Fibroblast of mammary gland (primary cell): Measurements from ENCODE around the gene SYNE2.
"Not testable (repeated sequence)": the region's sequence is repeated elsewhere in the genome, so short reads cannot be mapped to it uniquely, and the experiment has no call there.

Experiments used
- DNase-seq: peaks from one replicate; pipeline ENCODE4 v3.0.0-alpha.2; 2010; ENCODE audit warnings: low read depth
- H3K4me3 ChIP-seq: 2 replicates; pipeline ENCODE4 v1.5.1; 2011; ENCODE audit warnings: low read depth, mild to moderate bottlenecking, low read length, moderate library complexity; ENCODE audit not compliant: control insufficient read depth
- TF ChIP-seq, protein P1 (sequence below): conservative IDR thresholded peaks from 2 replicates; pipeline ENCODE4 v1.5.1; 2011; ENCODE audit warnings: low read depth, low read length, inconsistent platforms; ENCODE audit not compliant: control insufficient read depth, insufficient read depth

Gene SYNE2, protein sequence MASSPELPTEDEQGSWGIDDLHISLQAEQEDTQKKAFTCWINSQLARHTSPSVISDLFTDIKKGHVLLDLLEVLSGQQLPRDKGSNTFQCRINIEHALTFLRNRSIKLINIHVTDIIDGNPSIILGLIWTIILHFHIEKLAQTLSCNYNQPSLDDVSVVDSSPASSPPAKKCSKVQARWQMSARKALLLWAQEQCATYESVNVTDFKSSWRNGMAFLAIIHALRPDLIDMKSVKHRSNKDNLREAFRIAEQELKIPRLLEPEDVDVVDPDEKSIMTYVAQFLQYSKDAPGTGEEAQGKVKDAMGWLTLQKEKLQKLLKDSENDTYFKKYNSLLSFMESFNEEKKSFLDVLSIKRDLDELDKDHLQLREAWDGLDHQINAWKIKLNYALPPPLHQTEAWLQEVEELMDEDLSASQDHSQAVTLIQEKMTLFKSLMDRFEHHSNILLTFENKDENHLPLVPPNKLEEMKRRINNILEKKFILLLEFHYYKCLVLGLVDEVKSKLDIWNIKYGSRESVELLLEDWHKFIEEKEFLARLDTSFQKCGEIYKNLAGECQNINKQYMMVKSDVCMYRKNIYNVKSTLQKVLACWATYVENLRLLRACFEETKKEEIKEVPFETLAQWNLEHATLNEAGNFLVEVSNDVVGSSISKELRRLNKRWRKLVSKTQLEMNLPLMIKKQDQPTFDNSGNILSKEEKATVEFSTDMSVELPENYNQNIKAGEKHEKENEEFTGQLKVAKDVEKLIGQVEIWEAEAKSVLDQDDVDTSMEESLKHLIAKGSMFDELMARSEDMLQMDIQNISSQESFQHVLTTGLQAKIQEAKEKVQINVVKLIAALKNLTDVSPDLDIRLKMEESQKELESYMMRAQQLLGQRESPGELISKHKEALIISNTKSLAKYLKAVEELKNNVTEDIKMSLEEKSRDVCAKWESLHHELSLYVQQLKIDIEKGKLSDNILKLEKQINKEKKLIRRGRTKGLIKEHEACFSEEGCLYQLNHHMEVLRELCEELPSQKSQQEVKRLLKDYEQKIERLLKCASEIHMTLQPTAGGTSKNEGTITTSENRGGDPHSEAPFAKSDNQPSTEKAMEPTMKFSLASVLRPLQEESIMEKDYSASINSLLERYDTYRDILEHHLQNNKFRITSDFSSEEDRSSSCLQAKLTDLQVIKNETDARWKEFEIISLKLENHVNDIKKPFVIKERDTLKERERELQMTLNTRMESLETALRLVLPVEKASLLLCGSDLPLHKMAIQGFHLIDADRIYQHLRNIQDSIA (N-terminal part only)

DNA sequence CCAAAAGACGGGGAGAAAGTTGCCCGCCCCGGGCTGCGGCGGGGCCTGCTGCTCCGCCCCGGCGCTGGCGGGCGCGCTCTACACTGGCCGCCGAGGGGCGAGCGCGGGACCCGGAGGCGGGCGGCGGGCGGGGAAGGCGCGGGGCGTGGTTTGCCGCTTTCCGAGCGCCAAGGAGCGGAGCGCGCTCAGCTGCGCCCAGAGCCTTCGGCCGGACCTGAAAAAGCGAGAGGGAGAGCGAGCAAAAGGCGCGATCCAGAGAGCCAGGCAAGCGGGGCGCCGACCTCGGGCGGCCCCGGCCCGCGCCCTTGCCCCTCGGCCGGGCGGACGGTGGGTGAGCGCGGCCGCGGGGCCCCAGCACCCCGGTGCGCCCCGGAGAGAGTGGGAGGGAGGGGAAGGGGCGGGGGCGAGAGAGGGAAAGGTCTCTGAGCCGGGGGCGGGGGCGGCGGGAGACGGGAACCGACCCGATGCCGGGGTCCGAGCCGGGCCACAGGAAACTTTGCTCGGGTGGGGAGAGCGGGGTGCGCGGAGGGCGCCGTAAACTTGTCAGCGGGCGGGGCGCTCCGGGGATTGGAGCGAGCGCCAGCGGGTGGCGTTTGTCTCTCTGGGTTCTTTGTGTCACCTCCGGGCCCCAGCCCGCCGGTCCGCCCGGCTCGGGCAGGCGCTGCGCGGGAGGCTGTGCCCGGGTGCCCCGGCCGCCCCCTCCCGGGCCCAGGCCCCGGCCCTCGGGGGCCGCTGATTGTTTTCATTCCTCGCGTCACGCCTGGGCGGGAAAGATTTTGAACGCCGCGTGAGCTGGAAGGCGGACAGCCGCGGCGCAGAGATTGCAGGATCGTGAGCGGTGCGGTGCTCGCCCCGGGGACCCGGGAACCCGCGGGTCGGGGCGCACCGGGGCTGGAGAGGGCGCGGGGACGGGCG, at the start of gene SYNE2:
SYNE2 (plus strand) TSS at position 188 of the 915 bp plus-strand sequence. CDS start 56,145 bp downstream, outside the sequence.
- H3K4me3 ChIP-seq: peak within 1 kb of the TSS; percentile 58
- TF ChIP-seq, protein P1, sequence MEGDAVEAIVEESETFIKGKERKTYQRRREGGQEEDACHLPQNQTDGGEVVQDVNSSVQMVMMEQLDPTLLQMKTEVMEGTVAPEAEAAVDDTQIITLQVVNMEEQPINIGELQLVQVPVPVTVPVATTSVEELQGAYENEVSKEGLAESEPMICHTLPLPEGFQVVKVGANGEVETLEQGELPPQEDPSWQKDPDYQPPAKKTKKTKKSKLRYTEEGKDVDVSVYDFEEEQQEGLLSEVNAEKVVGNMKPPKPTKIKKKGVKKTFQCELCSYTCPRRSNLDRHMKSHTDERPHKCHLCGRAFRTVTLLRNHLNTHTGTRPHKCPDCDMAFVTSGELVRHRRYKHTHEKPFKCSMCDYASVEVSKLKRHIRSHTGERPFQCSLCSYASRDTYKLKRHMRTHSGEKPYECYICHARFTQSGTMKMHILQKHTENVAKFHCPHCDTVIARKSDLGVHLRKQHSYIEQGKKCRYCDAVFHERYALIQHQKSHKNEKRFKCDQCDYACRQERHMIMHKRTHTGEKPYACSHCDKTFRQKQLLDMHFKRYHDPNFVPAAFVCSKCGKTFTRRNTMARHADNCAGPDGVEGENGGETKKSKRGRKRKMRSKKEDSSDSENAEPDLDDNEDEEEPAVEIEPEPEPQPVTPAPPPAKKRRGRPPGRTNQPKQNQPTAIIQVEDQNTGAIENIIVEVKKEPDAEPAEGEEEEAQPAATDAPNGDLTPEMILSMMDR: no peak
- DNase-seq: peak; percentile 57

DNA sequence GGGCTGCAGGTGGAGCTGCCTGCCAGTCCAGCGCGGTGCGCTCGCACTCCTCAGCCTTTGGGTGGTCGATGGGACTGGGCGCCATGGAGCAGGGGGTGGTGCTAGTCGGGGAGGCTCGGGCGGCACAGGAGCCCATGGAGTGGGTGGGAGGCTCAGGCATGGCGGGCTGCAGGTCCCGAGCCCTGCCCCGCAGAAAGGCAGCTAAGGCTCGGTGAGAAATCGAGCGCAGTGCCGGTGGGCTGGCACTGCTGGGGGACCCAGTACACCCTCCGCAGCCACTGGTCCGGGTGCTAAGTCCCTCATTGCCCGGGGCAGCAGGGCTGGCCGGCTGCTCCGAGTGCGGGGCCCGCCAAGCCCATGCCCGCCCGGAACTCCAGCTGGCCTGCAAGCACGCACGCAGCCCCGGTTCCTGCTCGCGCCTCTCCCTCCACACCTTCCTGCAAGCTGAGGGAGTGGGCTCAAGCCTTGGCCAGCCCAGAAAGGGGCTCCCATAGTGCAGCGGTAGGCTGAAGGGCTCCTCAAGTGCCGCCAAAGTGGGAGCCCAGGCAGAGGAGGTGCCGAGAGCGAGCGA, 49.5 kb upstream of the SYNE2 start:
- H3K4me3 ChIP-seq, DNase-seq: not testable (repeated sequence)

DNA sequence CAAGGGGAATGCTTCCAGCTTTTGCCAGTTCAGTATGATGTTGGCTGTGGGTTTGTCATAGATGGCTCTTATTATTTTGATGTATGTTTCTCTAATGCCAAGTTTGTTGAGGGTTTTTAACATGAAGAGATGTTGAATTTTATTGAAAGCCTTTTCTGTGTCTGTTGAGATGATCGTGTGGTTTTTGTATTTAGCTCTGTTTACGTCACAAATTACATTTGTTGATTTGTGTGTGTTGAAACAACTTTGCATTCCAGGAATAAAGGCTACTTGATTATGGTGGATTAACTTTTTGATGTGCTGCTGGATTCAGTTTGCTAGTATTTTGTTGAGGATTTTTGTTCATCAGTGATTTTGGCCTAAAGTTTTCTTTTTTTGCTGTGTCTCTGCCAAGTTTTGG, 46.7 kb upstream of the SYNE2 start:
- H3K4me3 ChIP-seq, DNase-seq: not testable (repeated sequence)

DNA sequence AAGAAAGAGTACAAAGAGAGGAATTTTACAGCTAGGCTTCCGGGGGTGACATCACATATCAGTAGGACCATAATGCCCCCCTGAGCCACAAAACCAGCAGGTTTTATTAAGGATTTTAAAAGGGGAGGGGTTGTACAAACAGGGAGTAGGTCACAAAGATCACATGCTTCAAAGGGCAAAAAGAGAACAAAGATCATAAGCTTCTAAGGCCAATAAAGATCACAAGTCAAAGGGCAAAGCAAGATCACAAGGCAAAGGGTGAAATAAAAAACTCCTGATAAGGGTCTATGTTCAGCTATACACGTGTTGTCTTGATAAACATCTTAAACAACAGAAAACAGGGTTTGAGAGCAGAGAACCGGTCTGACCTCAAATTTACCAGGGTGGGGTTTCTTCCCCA, 41.1 kb upstream of the SYNE2 start:
- not testable (repeated sequence) for H3K4me3 ChIP-seq, DNase-seq

DNA sequence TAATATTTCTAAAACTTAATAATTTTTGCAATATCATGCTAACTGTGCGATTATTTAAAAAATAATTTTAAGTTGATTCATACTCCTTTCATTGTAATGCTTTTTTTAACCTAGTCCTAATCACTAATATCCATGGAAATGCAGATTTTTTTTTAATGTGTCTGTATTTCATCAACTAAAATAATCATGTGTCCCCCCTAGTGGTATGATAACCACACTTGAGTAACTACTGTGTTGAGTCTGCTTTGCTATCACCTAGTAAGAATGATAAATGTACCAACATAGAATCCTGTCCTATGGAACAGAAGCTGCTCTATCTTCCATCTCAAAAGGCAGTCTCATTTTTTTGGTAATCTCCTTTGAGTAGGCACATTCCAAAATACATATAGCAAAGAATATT, 19.1 kb upstream of the SYNE2 start:
- no peak for DNase-seq
- no peak overlapping the region for H3K4me3 ChIP-seq
- TF ChIP-seq, protein P1: no peak

DNA sequence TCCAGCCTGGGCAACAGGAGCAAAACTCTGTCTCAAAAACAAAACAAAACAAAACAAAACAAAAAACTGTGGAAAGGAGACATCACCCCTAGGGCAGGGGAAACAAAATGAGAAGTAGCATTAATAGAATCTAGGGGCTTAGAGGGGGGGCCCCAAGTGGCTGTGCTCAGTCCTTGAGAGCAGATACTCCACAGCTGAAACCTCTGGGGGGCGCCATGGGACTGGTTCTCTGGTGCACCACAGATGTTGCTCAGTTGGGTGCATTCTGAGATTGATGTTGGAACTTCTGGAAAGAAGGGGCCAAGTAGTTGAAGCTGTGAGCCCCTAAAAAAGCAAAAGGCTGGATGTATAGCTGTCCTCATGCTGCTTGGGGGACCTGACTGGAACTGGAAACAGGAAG, 11.8 kb upstream of the SYNE2 start:
- H3K4me3 ChIP-seq: no peak overlapping the region
- no peak for DNase-seq
- TF ChIP-seq, protein P1: peak; percentile 32

DNA sequence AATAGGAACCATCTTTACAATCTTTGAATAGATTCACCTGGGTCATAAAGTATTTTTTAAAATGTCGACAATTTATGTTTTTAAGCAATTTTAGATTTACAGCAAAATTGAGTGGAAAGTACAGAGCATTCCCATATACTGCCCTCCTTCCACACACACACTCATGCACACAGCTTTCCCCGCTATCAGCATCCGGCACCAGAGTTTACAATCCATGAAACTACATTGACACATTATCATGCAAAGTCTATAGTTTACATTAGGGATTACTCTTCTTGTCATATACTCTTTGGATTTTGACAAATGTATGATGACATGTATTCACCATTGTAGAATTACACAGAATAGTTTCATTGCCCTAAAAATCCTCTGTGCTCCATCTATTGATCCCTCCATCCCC, 9.0 kb upstream of the SYNE2 start:
- no peak for DNase-seq
- no peak overlapping the region for H3K4me3 ChIP-seq
- TF ChIP-seq, protein P1: no peak
